HG02588 (cell line): ENCODE data around the gene PLXNB1.

ENCODE experiments used
- ATAC-seq: cut with Tn5 transposase; IDR thresholded peaks from one replicate; pipeline ENCODE4 v1.9.1; 2021; ENCODE audit warnings: mild to moderate bottlenecking, moderate library complexity; ENCODE audit not compliant: unreplicated experiment

The PLXNB1 gene

GRCh38 chr3:48371651-48372376 lies 58.1 kb downstream of the PLXNB1 start, which contains the start of gene FBXW12:
FBXW12 (plus strand) TSS chr3:48372219; CDS start chr3:48372768, 549 bp downstream.
- no peak for ATAC-seq

- ATAC-seq = no peak
Measured at GRCh38 chr3:48370333-48370713, 59.6 kb downstream of the PLXNB1 start.

DNA sequence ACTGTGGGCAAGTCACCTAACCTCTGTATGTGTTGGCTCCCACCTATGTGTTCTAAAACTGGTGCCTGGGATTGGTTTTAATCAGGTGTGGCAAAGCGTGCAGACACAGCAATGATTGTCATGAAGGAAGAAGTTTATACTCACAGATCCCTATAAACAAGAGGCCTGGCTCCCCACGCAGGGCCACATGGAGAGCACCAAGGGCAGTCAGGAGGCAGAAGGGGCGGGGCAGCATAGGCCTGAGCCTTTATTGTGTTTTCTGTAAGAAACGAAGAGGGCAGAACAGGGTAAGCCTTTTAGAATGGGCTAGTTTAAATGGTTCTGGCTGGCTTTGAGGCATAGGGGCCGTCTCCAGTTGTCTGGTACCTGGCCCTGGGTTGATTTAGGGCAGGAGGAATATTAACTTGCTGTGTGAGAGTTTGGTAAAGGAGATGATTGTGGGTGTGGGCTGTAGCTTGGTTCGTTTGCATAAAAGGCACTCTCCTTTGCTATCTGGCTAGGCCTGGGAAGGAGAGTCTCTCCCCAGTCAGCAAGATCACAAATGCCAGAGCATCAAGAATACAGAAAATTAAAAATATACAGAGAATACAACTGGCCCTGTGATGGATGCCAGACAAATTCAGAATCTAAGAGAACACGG lies 60.1 kb downstream of the PLXNB1 start:
- no peak for ATAC-seq

GRCh38 chr3:48367201-48367600 lies 62.7 kb downstream of the PLXNB1 start:
- no peak for ATAC-seq

GRCh38 chr3:48364840-48365239 lies 65.0 kb downstream of the PLXNB1 start:
- no peak for ATAC-seq

DNA sequence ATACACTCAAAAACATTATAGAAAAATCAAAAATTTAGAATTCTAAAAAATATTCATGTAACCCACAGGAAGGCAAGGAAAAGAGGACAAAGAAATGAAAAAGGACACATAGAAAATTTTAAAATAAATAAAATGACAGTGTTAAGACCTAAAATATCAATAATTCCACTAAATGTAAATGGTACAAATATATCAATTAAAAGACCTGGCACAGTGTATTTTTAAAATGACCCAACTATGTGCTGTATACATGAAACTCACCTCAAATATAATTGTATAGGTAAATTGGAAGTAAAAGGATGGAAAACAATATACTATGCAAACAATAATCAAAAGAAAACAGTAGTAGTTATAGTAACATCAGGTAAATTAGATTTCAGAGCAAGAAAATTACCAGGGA lies 68.0 kb downstream of the PLXNB1 start:
- no peak for ATAC-seq

GRCh38 chr3:48356419-48356818 lies 73.5 kb downstream of the PLXNB1 start:
- no peak for ATAC-seq

GRCh38 chr3:48353987-48354386 lies 75.9 kb downstream of the PLXNB1 start:
- no peak for ATAC-seq
